Raji (cell line): ENCODE results near the gene RSBN1.

Source experiments
- POLR2A ChIP-seq: IDR thresholded peaks from 2 replicates; pipeline ENCODE4 v1.6.1; 2011; ENCODE audit warnings: low read depth, low read length, control low read depth; ENCODE audit not compliant: insufficient read depth

The RSBN1 gene

DNA sequence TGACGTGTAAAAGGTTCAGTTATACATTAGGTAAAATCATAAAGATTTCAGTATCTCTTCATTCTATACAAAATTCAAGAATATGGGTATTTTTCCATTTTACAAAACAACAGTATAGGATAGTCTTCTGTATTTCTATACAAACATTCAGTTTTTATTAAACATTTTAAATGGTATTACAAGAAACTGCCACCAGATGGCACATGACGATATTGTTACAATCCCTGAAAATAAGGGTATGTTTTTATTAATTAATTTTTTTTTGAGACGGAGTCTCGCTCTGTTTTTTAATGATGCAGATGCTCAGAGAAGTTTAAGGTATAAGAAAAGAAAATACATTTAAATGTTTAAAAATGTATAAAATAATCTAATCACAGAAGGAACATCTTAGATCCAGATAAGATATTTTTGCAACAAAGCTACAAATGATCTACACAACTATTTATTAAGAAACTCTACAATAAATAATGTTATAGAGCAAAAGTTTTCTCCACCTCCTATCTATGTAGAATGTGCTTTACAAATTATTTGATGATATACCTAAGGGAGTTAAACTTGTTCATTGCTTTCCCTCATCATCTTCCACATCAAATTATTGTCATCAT, 23.5 kb upstream of the RSBN1 start:
- TF ChIP-seq POLR2A = no peak

- TF ChIP-seq POLR2A = no peak
Measured at GRCh38 chr1:113834716-113835115, 22.4 kb upstream of the RSBN1 start.

DNA sequence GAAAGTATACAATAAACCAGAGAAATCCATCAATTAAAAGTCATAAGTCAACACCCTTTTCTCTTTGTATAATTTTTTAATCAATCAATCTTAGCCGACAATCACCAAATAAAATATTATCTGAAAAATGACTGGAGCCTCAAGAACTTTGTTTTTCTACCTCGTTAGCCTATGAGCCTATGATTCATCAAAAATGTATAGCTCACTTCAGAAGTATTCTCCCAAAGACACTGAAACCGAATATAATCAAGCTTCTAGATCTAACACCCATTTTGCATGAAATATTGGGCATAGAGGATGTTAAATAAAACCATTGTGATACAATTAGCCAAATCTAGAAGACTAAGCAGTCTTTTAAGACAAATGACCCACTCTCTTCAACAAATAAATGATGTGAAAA, 17.8 kb upstream of the RSBN1 start:
- no peak for TF ChIP-seq POLR2A

GRCh38 chr1:113821916-113822315, 9.6 kb upstream of the RSBN1 start:
- no peak for TF ChIP-seq POLR2A

DNA sequence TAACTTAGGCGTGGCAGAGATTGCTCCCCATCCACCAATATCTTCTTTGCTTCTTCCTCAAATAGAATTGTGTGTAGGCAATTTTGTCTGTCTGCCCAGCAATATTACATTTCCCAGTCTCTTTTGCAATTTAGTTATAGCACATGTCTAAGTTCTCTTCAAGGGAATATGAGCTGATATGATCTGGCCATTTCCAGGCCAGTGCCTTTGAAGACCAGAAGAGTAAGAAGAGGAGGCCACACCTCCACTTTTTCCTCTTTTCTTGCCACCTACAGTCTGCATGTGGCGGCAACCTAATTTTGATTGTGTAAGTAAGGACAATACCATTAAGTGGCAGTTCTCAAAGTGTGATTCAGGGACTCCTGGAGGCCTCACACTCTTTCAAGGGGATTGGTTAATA, 6.3 kb upstream of the RSBN1 start:
- no peak for TF ChIP-seq POLR2A

- TF ChIP-seq POLR2A = no peak
Measured at GRCh38 chr1:113813218-113813617, 942 bp upstream of the RSBN1 start.

DNA sequence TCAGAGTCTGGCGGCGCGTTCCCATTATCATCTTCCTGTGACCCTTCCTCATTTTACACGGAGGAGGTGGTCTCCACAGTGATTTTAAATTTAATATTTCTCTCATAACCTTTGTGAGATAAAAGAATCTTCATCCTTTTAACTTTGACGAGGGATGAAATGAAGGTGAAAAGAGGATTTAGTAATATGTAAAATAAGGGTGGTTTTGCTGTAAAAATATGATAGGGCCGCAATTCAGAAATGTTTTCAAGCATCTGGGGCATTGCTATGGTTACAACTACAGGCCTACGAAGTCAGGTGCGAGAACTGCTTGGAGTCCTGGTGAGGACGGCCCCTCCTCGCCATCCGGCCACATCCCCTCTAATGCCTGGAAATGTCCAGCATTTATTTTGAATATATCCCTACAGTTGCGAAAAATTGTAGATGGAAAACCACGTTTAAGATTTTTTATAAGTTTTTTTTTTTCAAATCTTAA, 422 bp upstream of the RSBN1 start:
- no peak for TF ChIP-seq POLR2A

GRCh38 chr1:113811156-113811887, 954 bp downstream of the RSBN1 start:
- TF ChIP-seq POLR2A = no peak

GRCh38 chr1:113809670-113810602, 2.3 kb downstream of the RSBN1 start:
- TF ChIP-seq POLR2A = no peak

DNA sequence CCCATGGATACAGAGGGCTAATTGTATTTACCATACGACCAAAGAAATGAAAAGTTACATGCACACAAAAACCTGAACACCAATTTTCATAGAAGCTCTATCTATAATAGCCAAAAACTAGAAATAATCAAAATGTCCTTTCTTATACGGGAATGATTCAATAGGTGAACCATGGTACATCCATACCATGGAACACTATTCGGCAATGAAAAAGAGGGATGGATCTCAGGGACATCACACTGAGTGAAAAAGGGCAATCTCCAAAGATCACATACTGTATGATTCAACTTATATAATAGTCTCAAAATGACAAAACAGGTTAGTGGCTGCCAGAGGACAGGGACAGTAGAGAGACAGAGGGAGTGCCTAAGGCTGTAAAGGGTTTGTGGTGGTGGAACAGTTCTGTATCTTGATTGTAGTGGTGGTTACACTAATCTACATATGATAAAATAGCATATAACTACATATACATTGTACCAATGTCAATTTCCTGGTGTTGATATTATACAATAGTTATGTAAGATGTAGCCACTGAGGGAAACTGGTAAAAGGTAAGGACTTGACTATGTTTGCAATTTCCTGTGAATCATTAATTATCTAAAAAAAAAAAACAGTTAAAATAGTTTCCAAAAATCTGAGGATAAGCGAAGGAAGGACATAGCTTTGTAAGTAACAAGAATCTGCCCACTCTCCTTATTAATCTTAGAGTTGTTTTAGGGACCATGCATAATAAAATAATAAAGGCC, 3.7 kb downstream of the RSBN1 start:
- TF ChIP-seq POLR2A = no peak

- no peak for TF ChIP-seq POLR2A
Measured at GRCh38 chr1:113805639-113806038, 6.6 kb downstream of the RSBN1 start.

DNA sequence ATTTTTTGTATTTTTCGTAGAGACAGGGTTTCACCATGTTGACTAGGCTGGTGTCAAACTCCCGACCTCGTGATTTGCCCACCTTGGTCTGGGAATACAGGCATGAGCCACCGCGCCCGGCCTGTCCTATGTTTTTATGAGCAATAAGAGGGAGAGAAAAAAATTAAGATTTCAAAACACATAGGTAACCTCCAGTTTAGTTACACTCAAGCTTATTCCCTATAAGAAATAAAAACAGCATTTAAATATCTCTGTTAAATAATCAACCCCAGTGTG, 7.1 kb downstream of the RSBN1 start:
- no peak for TF ChIP-seq POLR2A

DNA sequence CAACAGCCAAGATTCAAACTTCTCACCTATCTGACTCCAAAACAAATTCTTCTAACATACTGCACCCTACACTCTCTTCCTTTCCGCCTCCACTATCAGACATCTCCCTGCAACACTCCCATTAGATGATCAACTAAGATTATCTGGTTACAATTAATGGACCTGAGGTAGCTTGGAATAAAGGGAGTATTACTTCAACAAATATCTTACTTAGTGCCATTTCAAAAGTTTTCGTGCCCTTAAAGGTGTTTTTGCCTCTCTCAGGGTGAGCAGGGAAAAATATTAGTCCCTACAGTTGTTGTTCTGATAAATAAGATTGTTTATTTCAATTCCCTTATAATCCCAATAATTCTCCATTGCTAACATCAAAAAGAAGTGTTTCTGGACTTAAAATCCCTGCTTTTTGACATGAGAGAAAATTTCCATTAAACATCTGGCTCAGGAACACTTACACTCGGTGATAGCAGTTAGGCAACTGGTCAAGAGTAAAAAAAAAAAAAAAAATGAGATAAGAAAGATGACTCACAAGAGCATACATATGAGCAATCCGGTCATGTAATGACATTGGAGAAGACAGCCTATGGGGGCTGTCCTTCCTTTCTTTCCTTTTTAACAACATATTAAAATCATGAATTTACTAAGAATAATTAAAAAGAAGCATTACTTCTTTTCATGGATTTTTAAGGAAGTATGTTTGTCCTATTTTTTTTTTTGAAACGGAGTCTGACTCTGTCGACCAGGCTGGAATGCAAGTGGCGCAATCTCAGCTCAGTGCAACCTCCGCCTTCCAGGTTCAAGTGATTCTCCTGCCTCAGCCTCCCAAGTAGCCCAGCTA, 7.6 kb downstream of the RSBN1 start:
- no peak for TF ChIP-seq POLR2A

DNA sequence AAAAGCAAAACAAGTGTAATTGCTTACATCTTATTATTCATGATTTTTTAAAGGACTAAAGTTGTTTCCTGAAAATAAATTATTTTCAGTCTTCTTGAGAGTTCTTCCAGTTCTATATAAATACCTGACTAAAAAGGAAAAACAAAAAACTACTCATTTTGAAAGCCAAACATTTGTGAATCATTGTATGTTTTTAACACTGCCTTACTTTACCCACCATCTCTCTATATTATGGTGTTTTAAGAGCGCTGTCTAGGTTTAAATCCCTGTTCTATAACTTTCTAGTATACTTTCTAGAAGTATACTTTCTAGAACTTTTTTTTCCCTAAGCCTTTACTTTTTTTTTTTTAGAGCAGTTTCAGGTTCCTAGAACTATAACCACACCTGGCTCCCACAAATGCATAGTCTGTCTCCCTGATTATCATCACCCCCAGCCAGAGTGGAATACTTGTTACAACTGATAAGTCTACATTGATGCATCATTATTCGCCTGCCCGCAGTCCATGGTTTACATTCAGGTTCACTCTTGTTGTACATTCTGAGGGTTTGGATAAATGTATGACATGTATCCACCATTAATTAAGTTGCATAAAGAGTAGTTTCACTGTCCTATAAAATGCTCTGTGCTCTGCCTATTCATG, 9.8 kb downstream of the RSBN1 start:
- TF ChIP-seq POLR2A = no peak

GRCh38 chr1:113800487-113800886, 11.8 kb downstream of the RSBN1 start:
- no peak for TF ChIP-seq POLR2A
